Naive thymus-derived CD4-positive, alpha-beta T cell (primary cell): ENCODE results near the gene SEMA4D. TPM values are rescaled to one million over a fixed set of nuclear protein-coding genes. Genes with fewer than 3 reads are reported as not detected.

Experiments
- ATAC-seq: fragments of 150-1000 bp; cut with Tn5 transposase; 2 replicates; pipeline ENCODE4 v1.10.0; 2021; ENCODE audit warnings: mild to moderate bottlenecking, moderate library complexity
- CTCF ChIA-PET: fragments of 350-600 bp; sonication (Branson Sonifier 250); formaldehyde crosslinking; loops from one replicate; lab custom pipeline; 2021; ENCODE audit warnings: antibody characterized with exemption; lab: Charles Lee
- POLR2A ChIA-PET: fragments of 350-600 bp; sonication (Branson Sonifier 250); formaldehyde crosslinking; loops from one replicate; lab custom pipeline; 2021; ENCODE audit warnings: antibody characterized with exemption, inconsistent platforms; lab: Charles Lee
- DNase-seq, 9 donors: peaks; one replicate each; pipeline versions ENCODE4 v3.0.0 to v3.0.0-alpha.2; 2020 to 2022; ENCODE audit warnings: mixed read lengths in 1 of 9
- H3K27ac ChIP-seq: one replicate; pipeline ENCODE4 v1.7.0; 2013; ENCODE audit warnings: mild to moderate bottlenecking, low read depth, low read length, moderate library complexity
- H3K27me3 ChIP-seq, 2 donors: one replicate each; pipeline ENCODE4 v1.7.0; 2013; ENCODE audit warnings: low read length in 2 of 2, mild to moderate bottlenecking in 2 of 2, moderate library complexity in 2 of 2; ENCODE audit not compliant: control insufficient read depth in 2 of 2, insufficient read depth in 2 of 2
- H3K36me3 ChIP-seq, 3 experiments: 1 replicate in 2 of 3; 2 replicates in 1 of 3; pipeline ENCODE4 v1.7.0; 2013; ENCODE audit warnings: low read length in 3 of 3, mild to moderate bottlenecking in 3 of 3, moderate library complexity in 1 of 3; ENCODE audit not compliant: insufficient read depth in 3 of 3, control insufficient read depth in 2 of 3
- H3K4me1 ChIP-seq, 2 donors: one replicate each; pipeline ENCODE4 v1.7.0; 2013; ENCODE audit warnings: low read length in 2 of 2, mild to moderate bottlenecking in 2 of 2, moderate library complexity in 1 of 2; ENCODE audit not compliant: control insufficient read depth in 2 of 2, insufficient read depth in 2 of 2
- H3K4me3 ChIP-seq: 2 replicates; pipeline ENCODE4 v1.7.0; 2013; ENCODE audit warnings: mild to moderate bottlenecking, low read length
- H3K9me3 ChIP-seq, 3 experiments: 1 replicate in 2 of 3; 2 replicates in 1 of 3; pipeline ENCODE4 v1.7.0; 2013; ENCODE audit warnings: low read length in 3 of 3; ENCODE audit not compliant: control insufficient read depth in 2 of 3
- H3K27ac Mint-ChIP-seq, 9 donors: one replicate each; pipeline ENCODE4 v1.8.0; 2020 to 2022; ENCODE audit warnings: mixed read lengths in 9 of 9, mild to moderate bottlenecking in 8 of 9, moderate library complexity in 5 of 9, inconsistent platforms in 2 of 9
- H3K27me3 Mint-ChIP-seq, 5 donors: one replicate each; pipeline ENCODE4 v1.8.0; 2021 to 2022; ENCODE audit warnings: mixed read lengths in 5 of 5, mild to moderate bottlenecking in 1 of 5
- H3K36me3 Mint-ChIP-seq, 5 donors: one replicate each; pipeline ENCODE4 v1.8.0; 2020 to 2022; ENCODE audit warnings: mixed read lengths in 5 of 5, mild to moderate bottlenecking in 3 of 5, inconsistent platforms in 1 of 5
- H3K4me1 Mint-ChIP-seq, 7 donors: one replicate each; pipeline ENCODE4 v1.8.0; 2020 to 2022; ENCODE audit warnings: mixed read lengths in 7 of 7, mild to moderate bottlenecking in 3 of 7, inconsistent platforms in 1 of 7
- H3K4me3 Mint-ChIP-seq, 10 donors: one replicate each; pipeline ENCODE4 v1.8.0; 2020 to 2022; ENCODE audit warnings: mild to moderate bottlenecking in 10 of 10, mixed read lengths in 10 of 10, moderate library complexity in 6 of 10, inconsistent platforms in 2 of 10
- H3K9me3 Mint-ChIP-seq, 11 donors: one replicate each; pipeline ENCODE4 v1.8.0; 2020 to 2022; ENCODE audit warnings: mixed read lengths in 11 of 11, mild to moderate bottlenecking in 4 of 11, inconsistent platforms in 1 of 11, moderate library complexity in 1 of 11
- intact Hi-C, 2 donors: fragments of 100-400 bp; cut with micrococcal nuclease; formaldehyde crosslinking; loops; one replicate each; pipeline ENCODE4 v1.15.1; 2023
- polyA plus RNA-seq, 2 donors: library from polyadenylated mRNA; unstranded; fragments of 300-500 nt; fragmentation: Illumina TruSeq; gene quantifications; one replicate each; pipeline ENCODE4 v1.2.3, GENCODE V29; 2021
- total RNA-seq, 6 experiments: library from RNA in 5 of 6; stranded (reverse) in 5 of 6; gene quantifications; 1 replicate in 5 of 6; 2 replicates in 1 of 6; pipeline ENCODE4 v1.2.3 and lab custom pipeline; 2021 to 2026

Gene SEMA4D
- total and polyA plus RNA-seq, 7 experiments from 2014 or later: 114 to 465 (median 448) TPM

DNA sequence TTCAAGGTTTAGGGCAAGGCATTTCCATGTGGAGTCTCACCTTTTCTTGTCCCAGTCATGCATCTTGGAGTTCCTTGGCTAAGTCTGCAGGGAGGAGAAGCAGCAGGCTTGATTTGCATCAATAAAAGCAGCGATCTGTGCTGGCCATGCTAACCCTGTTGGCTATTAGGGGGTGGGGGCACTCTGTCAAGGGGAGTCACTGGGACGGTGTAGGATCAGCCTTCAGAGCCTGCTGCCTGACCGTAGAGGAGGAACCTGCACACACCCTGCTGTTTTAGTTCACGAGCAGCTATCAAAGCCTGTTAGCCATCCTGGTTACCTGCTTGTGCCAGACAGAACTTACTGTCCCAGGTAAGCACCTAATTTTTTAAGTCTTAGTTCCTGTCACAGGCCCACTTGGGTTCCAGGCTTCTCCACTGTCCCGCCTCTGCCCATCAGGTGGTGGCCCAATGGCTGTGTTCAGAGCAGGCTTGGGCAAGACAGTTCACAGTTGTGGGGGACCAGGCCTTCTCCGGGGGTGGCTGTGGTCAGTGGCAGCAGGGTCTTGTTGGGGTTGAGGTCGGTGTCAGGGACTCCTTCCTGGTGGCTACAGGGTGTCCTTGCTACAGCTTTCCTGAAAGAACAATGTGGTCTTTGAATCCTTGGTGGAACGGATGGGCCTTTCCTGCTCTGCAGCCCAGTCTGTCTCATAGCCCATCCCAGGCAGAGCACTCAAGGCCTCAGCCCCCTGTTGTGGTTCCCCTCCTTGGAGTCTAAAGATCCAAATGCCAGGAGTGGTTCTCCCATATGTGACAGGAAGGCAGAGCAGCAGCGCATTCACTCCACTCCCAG, 135.9 kb downstream of the SEMA4D start:
- H3K27ac Mint-ChIP-seq: peak overlapping the region in 8 of 9 donors; percentile 14 to 85 (median 64)
- H3K4me1 Mint-ChIP-seq: peaks cover 5 to 26% (median 12%) of the 10 kb centered on the region in 7 donors
- peak overlapping the region in 1 of 10 donors; percentile 6 for H3K4me3 Mint-ChIP-seq
- intact Hi-C loops: no loop called here
- ChIA-PET CTCF (no interaction called here), POLR2A (interaction anchor here (0.6 kb wide), 1 partner anchor 62 kb away, joined by 3 read pairs; no protein-coding TSS in a partner anchor)
- Histone ChIP-seq H3K9me3 (no peaks in the 10 kb centered on the region), H3K27ac (no peak overlapping the region), H3K4me3 (no peak overlapping the region), H3K4me1 (no peaks in the 10 kb centered on the region), H3K27me3 (no peaks in the 10 kb centered on the region), H3K36me3 (peaks cover 7 to 68% (median 20%) of the 10 kb centered on the region in 3 experiments)
- H3K27me3 Mint-ChIP-seq: no peaks in the 10 kb centered on the region
- no peak for DNase-seq
- ATAC-seq: no peak
- peaks cover 14 to 40% (median 15%) of the 10 kb centered on the region in 5 donors for H3K36me3 Mint-ChIP-seq
- H3K9me3 Mint-ChIP-seq: peaks cover 0 to 8% (median 0%) of the 10 kb centered on the region in 11 donors

DNA sequence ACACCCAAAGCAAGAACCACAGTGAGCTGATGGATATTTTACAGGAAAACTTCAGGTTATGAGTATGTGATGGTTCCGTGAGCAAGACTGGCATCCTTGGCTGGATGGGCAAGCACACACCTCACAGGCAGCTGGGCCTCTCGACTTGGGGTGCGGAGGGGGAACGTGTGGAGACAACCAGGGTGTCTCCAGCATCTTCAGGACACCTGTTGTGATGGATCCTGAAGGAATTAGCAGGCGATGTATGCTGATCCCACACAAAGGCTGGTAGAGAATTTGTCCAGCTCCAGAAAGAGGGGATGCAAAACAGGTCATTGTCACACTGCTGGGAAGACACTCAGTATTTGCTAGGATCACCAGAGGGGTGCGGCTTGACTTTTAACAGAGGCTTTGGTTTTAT, 136.9 kb downstream of the SEMA4D start:
- peaks cover 15 to 45% (median 21%) of the 10 kb centered on the region in 5 donors for H3K36me3 Mint-ChIP-seq
- ChIA-PET POLR2A (no interaction called here), CTCF (no interaction called here)
- intact Hi-C loops: no loop called here
- no peaks in the 10 kb centered on the region for H3K27me3 ChIP-seq
- H3K9me3 Mint-ChIP-seq: peaks cover 0 to 8% (median 0%) of the 10 kb centered on the region in 11 donors
- no peak overlapping the region for H3K4me3 Mint-ChIP-seq
- peaks cover 7 to 78% (median 20%) of the 10 kb centered on the region in 3 experiments for H3K36me3 ChIP-seq
- H3K27ac ChIP-seq: no peak overlapping the region
- H3K27ac Mint-ChIP-seq: peak overlapping the region in 7 of 9 donors; percentile 44 to 85 (median 78)
- DNase-seq: no peak
- no peaks in the 10 kb centered on the region for H3K27me3 Mint-ChIP-seq
- no peak for ATAC-seq
- H3K4me1 Mint-ChIP-seq: peaks cover 9 to 18% (median 12%) of the 10 kb centered on the region in 7 donors
- no peaks in the 10 kb centered on the region for H3K4me1 ChIP-seq
- no peaks in the 10 kb centered on the region for H3K9me3 ChIP-seq
- no peak overlapping the region for H3K4me3 ChIP-seq

DNA sequence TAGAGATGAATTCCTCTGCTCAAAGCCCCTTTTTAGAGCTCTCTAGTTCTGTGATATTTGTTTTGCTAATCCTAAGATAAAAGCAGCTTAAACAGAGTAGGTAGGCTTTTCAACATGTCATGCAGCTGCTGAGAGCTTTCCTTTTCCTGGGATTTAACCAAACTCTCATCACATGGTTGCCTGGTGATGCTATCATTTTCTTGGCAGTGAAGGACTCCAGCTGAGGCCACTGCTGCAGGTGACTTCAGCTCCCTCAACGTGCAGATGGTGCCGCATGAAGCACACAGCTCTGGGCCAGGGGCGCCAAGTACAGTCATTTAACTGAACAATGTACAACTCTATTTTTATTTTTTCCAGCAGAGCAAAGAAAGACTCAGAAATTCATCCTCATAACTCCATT, 137.4 kb downstream of the SEMA4D start:
- Histone ChIP-seq H3K9me3 (no peaks in the 10 kb centered on the region), H3K27ac (no peak overlapping the region), H3K4me1 (no peaks in the 10 kb centered on the region), H3K36me3 (peaks cover 11 to 84% (median 20%) of the 10 kb centered on the region in 3 experiments), H3K27me3 (no peaks in the 10 kb centered on the region), H3K4me3 (no peak overlapping the region)
- intact Hi-C loops: no loop called here
- ChIA-PET POLR2A (no interaction called here), CTCF (no interaction called here)
- Mint-ChIP-seq H3K4me3 (no peak overlapping the region), H3K36me3 (peaks cover 15 to 49% (median 24%) of the 10 kb centered on the region in 5 donors), H3K4me1 (peaks cover 5 to 17% (median 14%) of the 10 kb centered on the region in 7 donors), H3K27ac (peak overlapping the region in 8 of 9 donors; percentile 32 to 85 (median 74)), H3K27me3 (no peaks in the 10 kb centered on the region), H3K9me3 (peaks cover 0 to 8% (median 0%) of the 10 kb centered on the region in 11 donors)
- ATAC-seq (no peak), DNase-seq (no peak)

DNA sequence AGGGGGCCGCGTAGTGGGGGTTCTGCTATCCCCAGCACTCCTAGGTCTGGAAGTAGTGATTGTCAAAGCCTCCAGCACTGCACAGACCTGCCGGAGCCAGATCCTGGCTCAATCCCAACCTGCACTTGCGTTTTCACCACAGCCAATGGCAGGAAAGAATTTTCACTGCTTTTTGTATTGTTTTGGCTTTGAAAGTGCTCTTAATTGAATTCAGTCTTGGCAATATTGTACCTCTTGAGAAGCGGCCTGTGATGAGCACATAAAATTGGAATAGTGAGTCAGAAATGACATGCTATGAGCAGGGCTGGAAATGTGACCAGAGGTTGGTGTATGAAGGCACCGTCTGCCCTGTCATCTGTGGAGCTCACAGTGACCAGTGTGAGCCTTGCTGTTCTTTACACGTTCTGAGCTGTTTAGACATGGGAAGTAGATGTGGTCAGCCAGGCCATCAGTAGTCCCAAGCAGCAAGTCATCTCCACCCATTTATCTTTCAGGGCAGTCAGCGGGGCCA, 138.1 kb downstream of the SEMA4D start:
- POLR2A ChIA-PET: no interaction called here
- H3K4me1 ChIP-seq: no peaks in the 10 kb centered on the region
- no peaks in the 10 kb centered on the region for H3K27me3 Mint-ChIP-seq
- no peak for DNase-seq
- ATAC-seq: no peak
- H3K9me3 Mint-ChIP-seq: peaks cover 0 to 8% (median 0%) of the 10 kb centered on the region in 11 donors
- H3K4me1 Mint-ChIP-seq: peaks cover 4 to 15% (median 12%) of the 10 kb centered on the region in 7 donors
- CTCF ChIA-PET: no interaction called here
- peaks cover 15 to 49% (median 27%) of the 10 kb centered on the region in 5 donors for H3K36me3 Mint-ChIP-seq
- H3K9me3 ChIP-seq: no peaks in the 10 kb centered on the region
- H3K27ac Mint-ChIP-seq: peak overlapping the region in 7 of 9 donors; percentile 34 to 90 (median 44)
- intact Hi-C loops: no loop called here
- no peak overlapping the region for H3K4me3 Mint-ChIP-seq
- H3K36me3 ChIP-seq: peaks cover 17 to 91% (median 20%) of the 10 kb centered on the region in 3 experiments
- no peak overlapping the region for H3K27ac ChIP-seq
- H3K4me3 ChIP-seq: no peak overlapping the region
- H3K27me3 ChIP-seq: no peaks in the 10 kb centered on the region

DNA sequence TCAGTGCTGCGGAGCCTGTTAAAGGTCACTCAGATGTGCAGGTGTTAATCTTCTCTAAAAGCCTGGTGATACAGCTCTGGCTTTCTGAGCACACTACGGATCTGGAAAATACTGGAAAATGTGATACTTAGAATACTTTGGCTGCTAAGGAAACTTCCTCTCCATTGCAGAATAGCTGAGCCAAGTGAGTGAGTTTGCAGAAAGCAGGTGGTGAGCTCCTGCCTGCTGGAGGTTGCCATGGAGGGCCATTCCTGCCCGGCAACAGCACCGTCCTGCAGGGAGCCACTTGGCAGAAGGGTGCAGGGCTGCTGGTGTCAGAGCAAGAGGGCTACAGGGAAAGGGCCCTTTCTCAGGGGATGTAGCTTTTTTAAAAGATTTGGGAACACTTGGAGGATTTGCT, 138.9 kb downstream of the SEMA4D start:
- peak overlapping the region in 6 of 9 donors; percentile 12 to 69 (median 27) for H3K27ac Mint-ChIP-seq

DNA sequence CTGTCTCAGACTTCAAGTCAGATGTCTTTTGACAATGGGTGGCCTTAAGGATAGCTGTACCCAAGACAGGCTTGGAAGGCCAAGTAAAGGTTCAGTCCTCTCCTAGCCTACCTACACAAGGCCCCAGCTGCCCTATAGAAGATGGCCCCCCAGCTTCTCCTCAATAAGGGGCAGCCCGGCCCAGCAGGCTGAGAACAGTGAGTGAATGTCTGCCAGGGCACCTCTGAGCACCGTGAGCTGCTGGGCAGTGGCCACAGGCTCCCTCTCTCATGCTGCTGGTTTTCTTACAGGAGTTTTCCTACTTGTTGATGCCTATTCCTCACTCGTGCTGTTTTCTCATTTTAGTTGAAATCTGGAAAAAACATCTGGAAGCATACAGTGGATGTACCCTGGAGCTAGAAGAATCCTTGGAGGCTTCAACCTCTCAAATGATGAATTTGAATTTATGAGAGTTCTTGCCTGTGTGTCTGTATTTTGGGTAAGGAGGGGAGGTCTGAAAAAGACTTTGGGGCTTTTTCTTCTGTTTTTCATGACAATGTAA, 139.5 kb downstream of the SEMA4D start:
- no peak overlapping the region for H3K4me3 Mint-ChIP-seq
- H3K4me1 ChIP-seq: no peaks in the 10 kb centered on the region
- CTCF ChIA-PET: interaction anchor here (0.7 kb wide), 1 partner anchor 197 kb away, joined by 3 read pairs; no protein-coding TSS in a partner anchor
- no peak for DNase-seq
- POLR2A ChIA-PET: interaction anchor here (1.6 to 2.9 kb wide), 2 partner anchors 9 to 11 kb away, joined by 5 to 10 read pairs; no protein-coding TSS in a partner anchor
- H3K36me3 ChIP-seq: peaks cover 17 to 98% (median 26%) of the 10 kb centered on the region in 3 experiments
- no peaks in the 10 kb centered on the region for H3K9me3 ChIP-seq
- H3K4me1 Mint-ChIP-seq: peaks cover 7 to 22% (median 19%) of the 10 kb centered on the region in 7 donors
- ATAC-seq: no peak
- H3K27ac ChIP-seq: no peak overlapping the region
- peaks cover 21 to 58% (median 33%) of the 10 kb centered on the region in 5 donors for H3K36me3 Mint-ChIP-seq
- H3K9me3 Mint-ChIP-seq: peaks cover 0 to 4% (median 0%) of the 10 kb centered on the region in 11 donors
- H3K27me3 ChIP-seq: no peaks in the 10 kb centered on the region
- intact Hi-C loops: no loop called here
- H3K4me3 ChIP-seq: no peak overlapping the region
- no peaks in the 10 kb centered on the region for H3K27me3 Mint-ChIP-seq
- H3K27ac Mint-ChIP-seq: peak overlapping the region in 6 of 9 donors; percentile 12 to 69 (median 26)

More for the DNA sequence above, 138.9 kb downstream of the SEMA4D start:
- H3K9me3 Mint-ChIP-seq: peaks cover 0 to 4% (median 0%) of the 10 kb centered on the region in 11 donors
- H3K4me3 Mint-ChIP-seq: no peak overlapping the region
- H3K4me1 Mint-ChIP-seq: peaks cover 4 to 18% (median 13%) of the 10 kb centered on the region in 7 donors
- Histone ChIP-seq H3K4me1 (no peaks in the 10 kb centered on the region), H3K36me3 (peaks cover 17 to 98% (median 25%) of the 10 kb centered on the region in 3 experiments), H3K27ac (no peak overlapping the region), H3K27me3 (no peaks in the 10 kb centered on the region), H3K4me3 (no peak overlapping the region), H3K9me3 (no peaks in the 10 kb centered on the region)
- peaks cover 18 to 56% (median 32%) of the 10 kb centered on the region in 5 donors for H3K36me3 Mint-ChIP-seq
- CTCF ChIA-PET: no interaction called here
- intact Hi-C loops: no loop called here
- ATAC-seq (peak; percentile 52), DNase-seq (no peak)
- POLR2A ChIA-PET: no interaction called here
- no peaks in the 10 kb centered on the region for H3K27me3 Mint-ChIP-seq
